NCI-H1092 treated with DMSO at 0.1 percent for 48 hours (cell line): ENCODE results near the gene OVCA2.
A peak's percentile ranks its signal among the peaks of the same experiment; 100 is the strongest.

Source experiments
- DNase-seq: peaks from one replicate; lab custom pipeline; 2025; lab: John Stamatoyannopoulos, UW

OVCA2 gene

DNA sequence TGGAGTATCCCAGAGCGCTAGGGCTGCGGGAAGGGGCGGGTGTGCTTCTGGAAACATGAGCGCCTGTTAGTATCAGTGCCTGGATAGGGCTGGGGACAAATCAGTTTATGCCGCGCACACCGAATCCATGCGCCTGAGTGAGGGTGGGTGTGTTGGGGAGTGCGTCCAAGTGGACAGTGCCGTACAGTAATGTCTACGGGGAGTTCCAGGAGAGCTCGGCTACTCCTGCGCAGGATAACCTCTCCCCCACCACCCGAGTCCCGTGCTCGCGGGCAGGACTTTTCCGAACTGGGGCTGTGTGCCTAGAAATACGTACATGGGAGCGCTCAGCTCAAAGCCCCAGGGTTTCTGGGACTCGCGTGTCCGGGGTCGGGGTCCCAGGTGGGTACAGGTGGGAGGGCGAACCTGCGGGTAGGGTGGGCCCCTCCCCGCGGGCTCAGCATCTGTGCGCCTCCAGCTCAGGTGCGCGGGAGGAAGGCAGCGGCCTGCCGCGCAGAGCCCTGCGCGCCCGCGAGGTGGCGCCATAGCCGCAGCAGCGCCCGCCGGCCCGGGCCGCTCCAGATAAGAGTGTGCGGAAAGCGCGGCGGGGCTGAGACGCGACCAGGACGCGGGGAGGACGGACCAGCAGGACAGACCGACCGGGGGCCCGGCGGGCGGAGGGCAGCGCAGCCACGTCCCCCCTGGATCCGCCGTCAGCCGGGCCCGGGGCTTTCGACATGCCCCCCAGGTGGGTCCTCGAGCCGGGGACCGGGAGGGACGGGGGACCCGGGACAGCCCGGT is 12.9 kb downstream of the OVCA2 start, which contains the start of gene HIC1:
Gene HIC1 (plus strand): TSS at position 592 of the 780 bp plus-strand sequence. CDS start 1,588 bp downstream, outside the sequence.
- DNase-seq: peak; percentile 42

DNA sequence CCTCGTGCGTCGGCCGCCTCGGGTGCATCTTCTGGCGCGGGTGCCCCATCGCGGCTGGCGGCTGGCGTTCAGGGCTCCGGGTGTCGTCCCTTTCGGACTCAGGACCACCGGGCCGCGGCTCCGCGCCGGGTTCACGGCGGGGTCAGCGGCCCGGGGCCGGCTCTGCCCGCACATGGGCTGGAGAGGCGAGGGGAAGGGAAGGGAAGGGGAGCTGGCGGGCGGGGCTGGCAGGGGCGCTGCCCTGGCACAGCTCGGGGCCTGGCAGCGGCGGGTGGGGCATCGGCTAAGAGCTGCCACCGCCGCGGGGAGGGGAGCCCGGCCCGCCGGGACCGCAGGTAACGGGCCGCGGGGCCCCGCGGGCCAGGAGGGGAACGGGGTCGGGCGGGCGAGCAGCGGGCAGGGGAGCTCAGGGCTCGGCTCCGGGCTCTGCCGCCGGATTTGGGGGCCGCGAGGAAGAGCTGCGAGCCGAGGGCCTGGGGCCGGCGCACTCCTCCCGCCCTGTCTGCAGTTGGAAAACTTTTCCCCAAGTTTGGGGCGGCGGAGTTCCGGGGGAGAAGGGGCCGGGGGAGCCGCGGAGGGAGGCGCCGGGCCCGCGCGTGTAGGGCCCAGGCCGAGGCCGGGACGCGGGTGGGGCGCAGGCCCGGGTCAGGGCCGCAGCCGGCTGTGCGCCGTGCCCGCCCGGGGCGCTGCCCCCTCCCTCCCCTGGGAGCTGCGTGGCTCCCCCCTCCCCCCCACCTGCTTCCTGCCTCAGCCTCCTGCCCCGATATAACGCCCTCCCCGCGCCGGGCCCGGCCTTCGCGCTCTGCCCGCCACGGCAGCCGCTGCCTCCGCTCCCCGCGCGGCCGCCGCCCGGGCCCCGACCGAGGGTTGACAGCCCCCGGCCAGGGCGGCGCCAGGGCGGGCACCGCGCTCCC is 13.7 kb downstream of the OVCA2 start:
- no peak for DNase-seq

DNA sequence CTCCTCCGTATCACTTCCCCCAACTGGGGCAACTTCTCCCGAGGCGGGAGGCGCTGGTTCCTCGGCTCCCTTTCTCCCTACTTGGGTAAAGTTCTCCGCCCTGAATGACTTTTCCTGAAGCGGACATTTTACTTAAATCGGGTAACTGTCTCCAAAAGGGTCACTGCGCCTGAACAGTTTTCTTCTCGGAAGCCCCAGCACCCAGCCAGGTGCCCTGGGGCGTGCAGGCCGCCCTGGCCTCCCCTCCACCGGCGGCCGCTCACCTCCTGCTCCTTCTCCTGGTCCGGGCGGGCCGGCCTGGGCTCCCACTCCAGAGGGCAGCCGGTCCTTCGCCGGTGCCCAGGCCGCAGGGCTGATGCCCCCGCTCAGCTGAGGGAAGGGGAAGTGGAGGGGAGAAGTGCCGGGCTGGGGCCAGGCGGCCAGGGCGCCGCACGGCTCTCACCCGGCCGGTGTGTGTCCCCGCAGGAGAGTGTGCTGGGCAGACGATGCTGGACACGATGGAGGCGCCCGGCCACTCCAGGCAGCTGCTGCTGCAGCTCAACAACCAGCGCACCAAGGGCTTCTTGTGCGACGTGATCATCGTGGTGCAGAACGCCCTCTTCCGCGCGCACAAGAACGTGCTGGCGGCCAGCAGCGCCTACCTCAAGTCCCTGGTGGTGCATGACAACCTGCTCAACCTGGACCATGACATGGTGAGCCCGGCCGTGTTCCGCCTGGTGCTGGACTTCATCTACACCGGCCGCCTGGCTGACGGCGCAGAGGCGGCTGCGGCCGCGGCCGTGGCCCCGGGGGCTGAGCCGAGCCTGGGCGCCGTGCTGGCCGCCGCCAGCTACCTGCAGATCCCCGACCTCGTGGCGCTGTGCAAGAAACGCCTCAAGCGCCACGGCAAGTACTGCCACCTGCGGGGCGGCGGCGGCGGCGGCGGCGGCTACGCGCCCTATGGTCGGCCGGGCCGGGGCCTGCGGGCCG is 14.7 kb downstream of the OVCA2 start:
- no peak for DNase-seq

DNA sequence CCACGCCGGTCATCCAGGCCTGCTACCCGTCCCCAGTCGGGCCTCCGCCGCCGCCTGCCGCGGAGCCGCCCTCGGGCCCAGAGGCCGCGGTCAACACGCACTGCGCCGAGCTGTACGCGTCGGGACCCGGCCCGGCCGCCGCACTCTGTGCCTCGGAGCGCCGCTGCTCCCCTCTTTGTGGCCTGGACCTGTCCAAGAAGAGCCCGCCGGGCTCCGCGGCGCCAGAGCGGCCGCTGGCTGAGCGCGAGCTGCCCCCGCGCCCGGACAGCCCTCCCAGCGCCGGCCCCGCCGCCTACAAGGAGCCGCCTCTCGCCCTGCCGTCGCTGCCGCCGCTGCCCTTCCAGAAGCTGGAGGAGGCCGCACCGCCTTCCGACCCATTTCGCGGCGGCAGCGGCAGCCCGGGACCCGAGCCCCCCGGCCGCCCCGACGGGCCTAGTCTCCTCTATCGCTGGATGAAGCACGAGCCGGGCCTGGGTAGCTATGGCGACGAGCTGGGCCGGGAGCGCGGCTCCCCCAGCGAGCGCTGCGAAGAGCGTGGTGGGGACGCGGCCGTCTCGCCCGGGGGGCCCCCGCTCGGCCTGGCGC is 15.4 kb downstream of the OVCA2 start:
- DNase-seq: no peak

DNA sequence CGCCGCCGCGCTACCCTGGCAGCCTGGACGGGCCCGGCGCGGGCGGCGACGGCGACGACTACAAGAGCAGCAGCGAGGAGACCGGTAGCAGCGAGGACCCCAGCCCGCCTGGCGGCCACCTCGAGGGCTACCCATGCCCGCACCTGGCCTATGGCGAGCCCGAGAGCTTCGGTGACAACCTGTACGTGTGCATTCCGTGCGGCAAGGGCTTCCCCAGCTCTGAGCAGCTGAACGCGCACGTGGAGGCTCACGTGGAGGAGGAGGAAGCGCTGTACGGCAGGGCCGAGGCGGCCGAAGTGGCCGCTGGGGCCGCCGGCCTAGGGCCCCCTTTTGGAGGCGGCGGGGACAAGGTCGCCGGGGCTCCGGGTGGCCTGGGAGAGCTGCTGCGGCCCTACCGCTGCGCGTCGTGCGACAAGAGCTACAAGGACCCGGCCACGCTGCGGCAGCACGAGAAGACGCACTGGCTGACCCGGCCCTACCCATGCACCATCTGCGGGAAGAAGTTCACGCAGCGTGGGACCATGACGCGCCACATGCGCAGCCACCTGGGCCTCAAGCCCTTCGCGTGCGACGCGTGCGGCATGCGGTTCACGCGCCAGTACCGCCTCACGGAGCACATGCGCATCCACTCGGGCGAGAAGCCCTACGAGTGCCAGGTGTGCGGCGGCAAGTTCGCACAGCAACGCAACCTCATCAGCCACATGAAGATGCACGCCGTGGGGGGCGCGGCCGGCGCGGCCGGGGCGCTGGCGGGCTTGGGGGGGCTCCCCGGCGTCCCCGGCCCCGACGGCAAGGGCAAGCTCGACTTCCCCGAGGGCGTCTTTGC is 16.2 kb downstream of the OVCA2 start:
- no peak for DNase-seq

DNA sequence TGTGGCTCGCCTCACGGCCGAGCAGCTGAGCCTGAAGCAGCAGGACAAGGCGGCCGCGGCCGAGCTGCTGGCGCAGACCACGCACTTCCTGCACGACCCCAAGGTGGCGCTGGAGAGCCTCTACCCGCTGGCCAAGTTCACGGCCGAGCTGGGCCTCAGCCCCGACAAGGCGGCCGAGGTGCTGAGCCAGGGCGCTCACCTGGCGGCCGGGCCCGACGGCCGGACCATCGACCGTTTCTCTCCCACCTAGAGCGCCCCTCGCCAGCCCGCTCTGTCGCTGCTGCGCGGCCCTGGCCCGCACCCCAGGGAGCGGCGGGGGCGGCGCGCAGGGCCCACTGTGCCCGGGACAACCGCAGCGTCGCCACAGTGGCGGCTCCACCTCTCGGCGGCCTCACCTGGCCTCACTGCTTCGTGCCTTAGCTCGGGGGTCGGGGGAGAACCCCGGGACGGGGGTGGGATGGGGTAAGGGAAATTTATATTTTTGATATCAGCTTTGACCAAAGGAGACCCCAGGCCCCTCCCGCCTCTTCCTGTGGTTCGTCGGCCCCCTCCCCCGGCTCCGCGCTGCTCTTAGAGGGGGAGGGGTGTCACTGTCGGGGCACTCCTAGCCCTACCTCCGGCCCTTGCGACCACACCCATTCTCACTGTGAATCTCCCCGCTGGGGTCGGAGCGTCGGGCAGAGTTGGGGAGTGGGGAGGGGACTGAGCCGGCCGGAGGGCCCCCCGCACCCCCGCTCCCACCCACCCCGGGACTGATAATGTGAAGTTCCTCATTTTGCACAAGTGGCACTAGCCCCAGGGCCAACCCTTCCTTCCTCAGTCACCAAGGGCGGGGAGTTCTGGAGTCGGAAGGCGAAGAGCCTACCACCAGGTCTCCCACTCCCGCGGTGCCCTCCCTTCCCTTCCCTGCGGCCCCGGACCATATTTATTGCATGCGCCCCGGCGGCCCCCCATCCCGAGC is 17.0 kb downstream of the OVCA2 start:
- DNase-seq: no peak

DNA sequence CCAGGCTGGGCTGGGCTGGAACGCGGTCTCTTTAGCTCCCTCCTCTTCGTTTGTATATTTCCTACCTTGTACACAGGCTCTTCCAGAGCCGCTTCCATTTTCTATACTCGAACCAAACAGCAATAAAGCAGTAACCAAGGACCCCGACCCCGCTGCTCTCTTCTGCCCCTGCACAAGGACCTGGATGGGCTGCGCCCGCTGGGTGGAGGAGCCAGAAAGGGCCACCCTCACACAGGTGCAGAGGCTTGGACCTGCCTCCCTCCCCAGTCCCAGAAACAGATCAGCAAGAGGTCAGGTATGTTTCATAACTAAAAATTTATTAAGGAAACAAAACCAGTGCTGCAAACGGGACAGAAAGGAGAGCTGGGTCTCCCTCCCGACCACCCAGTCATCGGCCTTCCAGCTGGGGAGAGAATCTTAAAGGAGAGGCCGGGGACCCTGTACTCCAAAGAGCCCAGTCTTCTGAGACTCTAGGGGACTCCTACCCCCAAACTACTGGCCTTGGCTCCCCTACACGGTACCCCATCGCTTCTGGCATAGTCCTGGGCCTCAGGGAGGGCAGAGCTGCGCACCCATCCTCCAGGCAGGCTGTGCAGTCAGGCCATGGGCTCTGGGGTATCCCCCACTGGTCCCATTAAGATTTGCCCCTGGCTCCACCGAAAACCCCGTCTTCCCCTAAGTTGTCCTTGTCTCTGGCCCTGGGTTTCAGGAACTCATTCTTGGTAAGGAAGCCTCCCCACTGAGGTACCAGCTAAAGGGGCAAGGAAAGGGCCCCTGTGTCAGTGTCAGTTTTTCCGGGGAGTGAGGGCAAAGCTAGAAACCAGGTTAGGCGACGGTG is 17.9 kb downstream of the OVCA2 start:
- DNase-seq: no peak

DNA sequence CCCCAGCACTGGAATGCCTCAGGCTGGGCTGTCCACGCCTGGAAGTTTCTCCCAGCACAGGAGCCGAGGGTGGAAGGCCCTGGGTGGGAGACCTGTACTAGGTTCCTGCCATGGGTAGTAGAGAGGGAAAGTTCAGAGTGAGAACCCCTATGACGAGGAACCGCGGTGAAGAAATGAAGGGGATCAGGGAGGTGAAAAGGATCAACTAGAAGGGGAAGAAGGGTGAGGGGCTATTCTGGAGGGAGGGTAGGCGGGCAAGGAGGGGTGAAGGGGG is 18.5 kb downstream of the OVCA2 start:
- DNase-seq: no peak

DNA sequence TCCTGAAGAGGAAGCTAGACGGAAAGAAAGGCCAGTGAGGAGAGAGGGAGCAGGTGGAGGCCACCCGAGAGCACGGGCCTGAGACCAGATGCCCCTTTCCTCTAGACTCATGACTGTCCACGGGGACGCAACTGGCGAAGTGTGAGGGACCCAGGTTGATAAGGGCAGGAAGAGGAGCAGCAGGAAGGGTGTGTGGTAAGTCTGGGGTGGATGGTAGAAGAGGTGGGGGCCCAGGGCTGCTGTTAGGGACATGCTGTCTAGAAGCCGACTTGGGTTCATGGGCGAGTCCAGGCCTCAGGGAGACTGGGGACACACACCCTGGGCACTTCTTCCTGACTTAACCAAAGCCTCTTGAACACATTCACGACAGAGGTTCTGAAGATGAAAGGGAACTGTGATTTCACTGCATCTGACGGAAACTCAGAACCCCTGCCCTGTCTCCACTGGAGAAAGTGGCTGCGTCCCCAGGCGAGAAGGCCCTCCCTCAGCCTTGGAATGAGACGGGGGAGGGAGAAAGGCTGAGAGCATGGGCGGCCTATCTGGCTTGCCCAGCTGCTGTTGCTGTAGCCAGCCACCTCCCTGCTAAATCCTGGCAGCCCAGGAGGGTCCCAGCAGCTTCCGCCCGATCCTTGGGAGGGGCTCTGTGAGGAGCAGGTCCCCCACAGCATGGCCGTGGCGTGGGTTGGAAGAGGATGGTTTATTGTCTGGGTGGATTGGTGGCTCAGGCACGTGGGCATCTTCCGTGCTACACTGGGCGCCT is 19.0 kb downstream of the OVCA2 start:
- DNase-seq: no peak

DNA sequence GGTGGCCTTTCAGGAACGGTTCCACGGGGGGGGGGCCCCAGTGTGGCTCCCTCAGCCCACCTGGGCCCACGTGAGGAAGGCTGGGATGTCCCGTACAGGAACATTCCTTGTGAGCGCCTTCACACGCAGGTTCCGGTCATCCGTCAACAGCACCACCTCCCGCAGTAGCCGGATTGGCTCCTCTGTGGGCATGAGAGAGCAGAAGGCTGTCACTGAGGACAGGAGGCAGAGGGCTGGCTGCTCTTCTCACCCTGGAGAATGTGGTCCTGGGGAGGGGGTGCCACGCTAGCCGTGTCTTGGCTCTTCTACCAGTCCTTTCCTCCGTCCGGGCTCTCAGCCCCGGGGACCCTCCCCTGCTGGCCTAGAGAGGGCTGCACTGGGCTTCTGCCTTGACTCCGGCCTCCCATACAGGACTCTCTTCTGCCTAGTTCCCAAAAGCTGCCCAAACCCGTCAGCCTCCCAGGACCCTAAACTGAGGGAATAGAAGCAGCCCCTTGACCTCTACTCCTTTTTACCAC is 19.7 kb downstream of the OVCA2 start:
- no peak for DNase-seq

DNA sequence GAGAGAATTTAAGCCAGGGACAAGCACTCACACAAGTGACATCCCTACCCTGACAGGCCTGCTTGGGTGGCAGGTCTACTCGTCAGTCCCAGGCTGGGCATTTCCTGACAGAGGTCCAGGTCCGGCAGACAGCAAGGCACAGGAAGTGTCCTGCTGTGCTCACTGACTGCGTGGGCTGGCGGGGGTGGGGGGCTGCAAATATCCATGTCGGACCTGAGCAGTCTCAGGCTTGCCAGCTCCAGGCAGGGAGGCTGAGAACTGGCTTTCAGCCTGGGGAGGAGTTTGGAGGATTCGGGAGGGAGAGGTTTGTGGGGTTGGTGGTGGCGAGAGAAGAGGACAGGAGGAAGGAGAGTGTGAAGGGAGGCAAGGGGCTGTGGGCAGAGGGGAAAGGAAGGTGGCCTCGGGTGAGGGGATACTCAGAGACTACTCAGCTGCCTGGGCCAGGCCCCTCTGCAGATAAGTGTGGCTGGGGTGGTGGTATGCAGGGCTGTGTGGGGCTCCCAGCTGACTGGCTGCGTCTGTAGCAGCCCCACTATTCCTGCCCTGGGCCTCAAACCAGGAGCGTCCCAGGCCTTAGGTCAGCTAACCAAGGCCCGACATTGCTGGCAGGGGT is 20.9 kb downstream of the OVCA2 start:
- no peak for DNase-seq

DNA sequence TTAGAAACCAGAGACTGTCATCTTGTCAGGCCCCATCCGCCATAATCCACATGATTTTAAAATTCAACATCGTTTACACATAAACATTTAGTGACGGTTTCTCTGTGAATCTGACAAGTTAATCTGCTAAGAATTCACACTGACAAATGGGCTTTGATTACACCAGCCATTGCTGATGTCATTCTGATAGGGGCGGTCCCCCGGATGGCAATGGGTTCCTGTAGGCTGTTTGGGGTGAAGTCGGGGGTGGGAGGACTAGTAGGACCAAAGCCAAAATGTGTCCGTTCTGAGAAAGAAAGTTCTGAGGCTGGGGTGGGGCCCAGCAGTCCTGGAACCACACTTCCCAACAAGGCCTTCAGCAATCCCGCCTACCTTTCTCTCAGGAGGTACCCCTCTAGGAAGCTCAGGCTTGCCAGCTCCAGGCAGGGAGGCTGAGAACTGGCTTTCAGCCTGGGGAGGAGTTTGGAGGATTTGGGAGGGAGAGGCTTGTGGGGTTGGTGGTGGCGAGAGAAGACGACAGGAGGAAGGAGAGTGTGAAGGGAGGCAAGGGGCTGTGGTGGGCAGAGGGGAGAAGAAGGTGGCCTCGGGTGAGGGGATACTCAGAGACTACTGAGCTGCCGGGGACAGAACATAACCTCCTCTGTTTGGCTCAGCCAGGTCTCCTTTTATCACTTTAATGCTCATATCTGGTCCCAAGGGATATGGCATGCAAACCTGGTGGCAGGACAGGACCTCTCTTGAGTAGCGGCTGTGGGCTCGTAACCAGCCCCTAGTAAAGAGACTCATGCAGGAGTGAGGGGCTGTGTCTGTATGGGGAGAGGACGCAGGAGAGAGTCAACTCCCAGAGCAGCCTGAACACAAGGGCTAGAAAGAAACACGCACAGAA is 21.7 kb downstream of the OVCA2 start:
- DNase-seq: no peak

DNA sequence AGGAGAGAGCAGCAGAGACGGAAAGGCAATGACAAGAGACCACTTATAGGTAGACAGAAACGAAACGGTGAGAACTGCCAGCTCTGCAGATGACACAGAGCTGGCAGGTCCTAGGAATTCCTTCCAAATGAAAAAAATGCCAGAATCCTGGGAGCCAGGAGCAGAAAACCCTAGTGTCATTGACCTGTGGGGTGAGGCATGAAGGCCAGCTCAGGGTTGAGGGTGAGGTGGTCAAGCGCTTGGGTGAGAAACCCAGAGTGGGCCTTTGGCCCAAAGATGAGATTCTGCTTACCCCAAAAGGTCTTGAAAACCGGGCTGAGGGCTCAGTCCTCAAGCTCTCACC is 22.3 kb downstream of the OVCA2 start:
- DNase-seq: no peak

DNA sequence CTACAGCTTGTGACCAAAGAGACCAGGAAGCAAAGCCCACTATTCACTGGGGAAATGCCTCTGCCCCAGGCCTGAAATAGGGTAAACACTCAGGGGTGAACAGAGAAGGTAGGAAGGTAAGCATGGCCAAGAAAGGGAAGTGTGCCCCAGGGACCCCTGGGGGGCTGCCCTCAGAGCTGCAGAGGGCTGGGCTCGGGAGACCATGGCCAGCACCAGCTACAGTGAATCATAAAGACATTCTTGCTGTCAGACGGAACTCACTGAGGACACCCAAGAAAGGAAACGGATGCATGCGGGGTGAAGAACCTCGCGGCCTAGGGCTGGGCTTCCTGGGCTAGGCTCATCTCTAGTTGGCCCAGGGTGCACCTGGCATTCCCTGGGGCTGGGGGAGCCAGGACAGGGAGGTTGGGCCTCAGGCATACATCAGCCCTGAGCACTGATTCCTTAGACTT is 22.7 kb downstream of the OVCA2 start:
- no peak for DNase-seq

DNA sequence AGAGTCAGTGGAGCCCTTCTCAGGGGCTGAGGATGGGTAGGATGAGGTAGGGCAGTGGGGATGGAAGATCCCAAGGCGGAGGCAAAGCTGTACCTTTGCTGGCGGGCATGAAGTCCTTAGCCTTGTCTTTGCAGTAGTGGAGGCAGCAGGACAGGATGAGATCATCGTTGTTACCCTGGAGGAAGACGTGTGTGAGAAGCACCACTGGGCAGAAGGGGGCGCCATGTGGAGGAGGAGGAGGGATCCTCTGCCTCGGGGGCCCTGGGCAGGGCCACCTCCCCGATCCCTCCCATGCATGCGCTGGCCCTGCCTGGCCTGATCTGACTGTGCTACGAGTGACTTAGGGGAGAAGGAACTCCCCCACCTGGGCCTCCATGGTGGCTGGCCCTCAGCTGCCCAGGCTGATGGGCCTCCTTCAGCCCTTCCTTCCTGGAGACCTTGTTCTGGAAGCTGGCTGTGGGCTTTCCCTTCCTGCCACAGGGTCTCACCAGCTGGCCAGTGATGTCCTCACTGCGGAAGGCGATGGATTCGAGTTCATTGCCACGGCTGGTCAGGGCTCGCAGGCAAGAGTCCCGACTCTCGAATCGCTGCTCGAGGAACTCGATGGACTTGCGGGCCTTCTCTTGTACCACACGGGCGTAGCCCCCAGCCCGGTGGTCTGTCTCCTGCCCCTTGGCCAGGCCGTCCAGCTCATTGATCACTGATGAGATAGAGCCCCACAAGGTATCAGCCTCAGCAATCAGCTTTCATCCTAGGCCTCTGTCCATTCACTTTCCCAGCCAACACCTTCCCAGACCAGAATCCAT is 23.4 kb downstream of the OVCA2 start:
- no peak for DNase-seq
